Endodermal cell (in vitro differentiated cells): Measurements from ENCODE around the gene PPFIA3. TPM values are rescaled to one million over a fixed set of nuclear protein-coding genes. Genes with fewer than 3 reads are reported as not detected.
A peak's percentile ranks its signal among the peaks of the same experiment; 100 is the strongest.

Experiments used
- DNase-seq: peaks from one replicate; pipeline ENCODE4 v3.0.0-alpha.2; 2017
- H3K27ac ChIP-seq: 2 replicates; pipeline ENCODE4 v1.5.1; 2013; ENCODE audit warnings: mild to moderate bottlenecking, low read depth, low read length, moderate library complexity
- H3K27me3 ChIP-seq: 2 replicates; pipeline ENCODE4 v1.6.1; 2013; ENCODE audit warnings: mild to moderate bottlenecking, low read length, moderate library complexity; ENCODE audit not compliant: insufficient read depth, control insufficient read depth, poor library complexity, severe bottlenecking
- H3K36me3 ChIP-seq: 2 replicates; pipeline ENCODE4 v1.7.0; 2013; ENCODE audit warnings: mild to moderate bottlenecking, low read length, moderate library complexity; ENCODE audit not compliant: control insufficient read depth, insufficient read depth
- H3K4me1 ChIP-seq: one replicate; pipeline ENCODE4 v1.7.0; 2013; ENCODE audit warnings: low read length; ENCODE audit not compliant: control insufficient read depth, insufficient read depth
- H3K4me3 ChIP-seq: 2 replicates; pipeline ENCODE4 v1.5.1; 2013; ENCODE audit warnings: mild to moderate bottlenecking, low read length, moderate library complexity
- H3K9ac ChIP-seq: 2 replicates; pipeline ENCODE4 v1.6.1; 2013; ENCODE audit warnings: mild to moderate bottlenecking, low read length, moderate library complexity; ENCODE audit not compliant: poor library complexity, severe bottlenecking; ENCODE audit errors: extremely low read depth
- H3K9me3 ChIP-seq: 2 replicates; pipeline ENCODE4 v1.6.1; 2013; ENCODE audit warnings: mild to moderate bottlenecking, low read length, moderate library complexity; ENCODE audit not compliant: control insufficient read depth
- H3K27ac Mint-ChIP-seq: 2 replicates; pipeline ENCODE4 v1.8.0; 2020; ENCODE audit warnings: mixed read lengths
- H3K27me3 Mint-ChIP-seq: 2 replicates; pipeline ENCODE4 v1.8.0; 2021; ENCODE audit warnings: mild to moderate bottlenecking, mixed read lengths; ENCODE audit not compliant: insufficient read depth
- H3K36me3 Mint-ChIP-seq: 2 replicates; pipeline ENCODE4 v1.8.0; 2020; ENCODE audit warnings: low read depth, mixed read lengths
- H3K4me1 Mint-ChIP-seq: 2 replicates; pipeline ENCODE4 v1.8.0; 2020; ENCODE audit warnings: mixed read lengths
- H3K4me3 Mint-ChIP-seq: 2 replicates; pipeline ENCODE4 v1.8.0; 2020; ENCODE audit warnings: mild to moderate bottlenecking, moderate library complexity, mixed read lengths
- H3K9me3 Mint-ChIP-seq: 2 replicates; pipeline ENCODE4 v1.8.0; 2020; ENCODE audit warnings: mild to moderate bottlenecking, mixed read lengths
- WGBS, 2 experiments: methylation state at CpG; one replicate each; pipeline versions ENCODE4 v1.1.5 to v1.1.7; 2013; ENCODE audit warnings: missing lambda C conversion rate in 2 of 2, mixed read lengths in 1 of 2; ENCODE audit not compliant: insufficient coverage in 1 of 2, insufficient read length in 1 of 2; 5-methylcytosine and 5-hydroxymethylcytosine counted together
- total RNA-seq, 2 donors: library from RNA; stranded (reverse); fragmentation: NEBNext Ultra II Directional in 1 of 2; extraction: Animal tissue kit (Norgen Biotek cat#: 25700) in 1 of 2; gene quantifications; 2 replicates in 1 of 2; 3 replicates in 1 of 2; pipeline ENCODE4 v1.2.1, GENCODE V29; 2021
- TF ChIP-seq, protein P1 (sequence below): fragments of 200-600 bp; sonication (generic); conservative IDR thresholded peaks from 2 replicates; pipeline ENCODE4 v1.5.0; 2021; ENCODE audit warnings: antibody characterized with exemption, mild to moderate bottlenecking

PPFIA3 gene
- total RNA-seq, 2 donors from 2014 or later: 7.4 to 16.5 TPM

DNA sequence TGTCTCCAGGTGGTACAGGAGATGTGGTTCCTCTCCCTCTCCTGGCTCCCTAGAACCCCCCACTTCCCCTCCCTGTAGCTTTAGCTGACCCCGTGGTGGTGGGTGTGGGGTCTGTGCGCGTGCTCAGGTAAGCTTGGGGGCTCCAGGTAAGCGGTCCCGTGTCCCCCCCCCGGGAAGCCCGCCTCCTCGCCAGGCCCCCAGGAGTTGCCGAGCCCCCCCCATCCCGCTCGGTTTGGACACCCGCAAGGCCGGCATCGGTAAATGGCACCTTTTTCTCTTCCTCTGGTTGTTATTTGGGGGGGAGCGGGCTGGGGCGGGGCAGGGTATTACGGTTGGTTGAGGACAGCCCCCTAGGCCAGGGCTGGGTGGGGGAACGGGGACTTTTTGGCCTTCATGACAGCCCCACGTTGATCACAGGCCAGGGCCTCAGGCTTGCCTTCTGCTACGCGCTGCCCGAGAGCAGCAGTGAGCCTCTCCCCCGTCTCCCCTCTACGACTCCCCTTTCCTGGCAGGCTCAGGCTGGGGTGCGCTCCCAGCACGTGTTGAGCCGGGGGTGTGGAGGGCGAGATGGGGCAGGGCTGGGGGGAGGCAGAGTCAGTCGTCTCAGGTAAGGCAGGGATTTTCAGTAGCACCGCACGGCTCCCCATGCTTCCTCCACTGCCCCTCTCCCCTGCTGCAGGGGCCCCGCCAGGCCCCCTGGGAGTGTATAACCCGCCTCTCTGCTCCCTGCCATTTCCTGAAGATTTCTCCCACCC, 15.8 kb upstream of the PPFIA3 start:
- H3K27me3 ChIP-seq: no peaks in the 10 kb centered on the region
- peak overlapping the region; percentile 73 for H3K27ac ChIP-seq
- H3K9ac ChIP-seq: no peak overlapping the region
- no peaks in the 10 kb centered on the region for H3K9me3 ChIP-seq
- H3K36me3 Mint-ChIP-seq: peaks cover 70% of the 10 kb centered on the region
- H3K4me1 ChIP-seq: no peaks in the 10 kb centered on the region
- no peak overlapping the region for H3K4me3 Mint-ChIP-seq
- no peaks in the 10 kb centered on the region for H3K27me3 Mint-ChIP-seq
- peaks cover 89% of the 10 kb centered on the region for H3K36me3 ChIP-seq
- WGBS, 2 experiments: 92 to 98% methylated on average over 8 to 32 of the region's 33 CpGs
- no peak for DNase-seq
- no peak overlapping the region for H3K27ac Mint-ChIP-seq
- H3K9me3 Mint-ChIP-seq: no peaks in the 10 kb centered on the region
- no peak overlapping the region for H3K4me3 ChIP-seq
- TF ChIP-seq, protein P1, sequence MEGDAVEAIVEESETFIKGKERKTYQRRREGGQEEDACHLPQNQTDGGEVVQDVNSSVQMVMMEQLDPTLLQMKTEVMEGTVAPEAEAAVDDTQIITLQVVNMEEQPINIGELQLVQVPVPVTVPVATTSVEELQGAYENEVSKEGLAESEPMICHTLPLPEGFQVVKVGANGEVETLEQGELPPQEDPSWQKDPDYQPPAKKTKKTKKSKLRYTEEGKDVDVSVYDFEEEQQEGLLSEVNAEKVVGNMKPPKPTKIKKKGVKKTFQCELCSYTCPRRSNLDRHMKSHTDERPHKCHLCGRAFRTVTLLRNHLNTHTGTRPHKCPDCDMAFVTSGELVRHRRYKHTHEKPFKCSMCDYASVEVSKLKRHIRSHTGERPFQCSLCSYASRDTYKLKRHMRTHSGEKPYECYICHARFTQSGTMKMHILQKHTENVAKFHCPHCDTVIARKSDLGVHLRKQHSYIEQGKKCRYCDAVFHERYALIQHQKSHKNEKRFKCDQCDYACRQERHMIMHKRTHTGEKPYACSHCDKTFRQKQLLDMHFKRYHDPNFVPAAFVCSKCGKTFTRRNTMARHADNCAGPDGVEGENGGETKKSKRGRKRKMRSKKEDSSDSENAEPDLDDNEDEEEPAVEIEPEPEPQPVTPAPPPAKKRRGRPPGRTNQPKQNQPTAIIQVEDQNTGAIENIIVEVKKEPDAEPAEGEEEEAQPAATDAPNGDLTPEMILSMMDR: no peak
- peaks cover 2% of the 10 kb centered on the region for H3K4me1 Mint-ChIP-seq

DNA sequence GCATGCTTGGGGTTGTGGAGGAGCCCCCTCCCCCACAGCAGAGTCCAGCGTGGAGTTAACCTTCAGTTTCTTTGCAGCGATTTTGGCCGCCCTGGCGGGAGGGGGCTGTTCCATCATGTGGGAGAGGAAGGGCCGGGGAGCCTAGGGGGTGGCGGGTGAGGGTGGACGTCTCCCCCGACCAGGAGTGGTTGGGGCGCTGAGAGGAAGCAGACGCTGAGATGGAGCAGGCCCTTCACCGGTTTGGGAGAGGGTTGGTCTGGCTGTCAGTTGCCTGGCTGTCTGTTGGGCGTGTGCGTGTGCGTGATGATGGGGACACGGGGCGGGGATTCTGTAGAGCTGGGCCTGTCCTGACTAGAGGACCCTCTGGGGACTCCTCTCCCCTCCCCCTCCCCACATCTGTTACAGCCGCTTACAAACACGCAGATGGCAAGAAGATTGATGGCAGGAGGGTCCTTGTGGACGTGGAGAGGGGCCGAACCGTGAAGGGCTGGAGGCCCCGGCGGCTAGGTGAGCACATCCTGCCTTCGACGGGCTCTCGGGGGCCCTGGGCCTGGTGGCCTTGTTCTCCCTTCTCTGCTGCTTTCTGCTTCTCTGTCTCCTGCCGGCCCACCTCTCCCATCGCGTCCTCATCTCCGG, 15.0 kb upstream of the PPFIA3 start:
- WGBS, 2 experiments: 92 to 95% methylated on average over 15 to 30 of the region's 30 CpGs
- Mint-ChIP-seq H3K27ac (no peak overlapping the region), H3K36me3 (peaks cover 70% of the 10 kb centered on the region), H3K9me3 (no peaks in the 10 kb centered on the region), H3K4me3 (no peak overlapping the region), H3K27me3 (no peaks in the 10 kb centered on the region), H3K4me1 (peaks cover 2% of the 10 kb centered on the region)
- Histone ChIP-seq H3K27ac (peak overlapping the region; percentile 73), H3K4me3 (no peak overlapping the region), H3K27me3 (no peaks in the 10 kb centered on the region), H3K9me3 (no peaks in the 10 kb centered on the region), H3K36me3 (peaks cover 89% of the 10 kb centered on the region), H3K4me1 (no peaks in the 10 kb centered on the region), H3K9ac (no peak overlapping the region)
- TF ChIP-seq, protein P1: no peak
- DNase-seq: no peak

DNA sequence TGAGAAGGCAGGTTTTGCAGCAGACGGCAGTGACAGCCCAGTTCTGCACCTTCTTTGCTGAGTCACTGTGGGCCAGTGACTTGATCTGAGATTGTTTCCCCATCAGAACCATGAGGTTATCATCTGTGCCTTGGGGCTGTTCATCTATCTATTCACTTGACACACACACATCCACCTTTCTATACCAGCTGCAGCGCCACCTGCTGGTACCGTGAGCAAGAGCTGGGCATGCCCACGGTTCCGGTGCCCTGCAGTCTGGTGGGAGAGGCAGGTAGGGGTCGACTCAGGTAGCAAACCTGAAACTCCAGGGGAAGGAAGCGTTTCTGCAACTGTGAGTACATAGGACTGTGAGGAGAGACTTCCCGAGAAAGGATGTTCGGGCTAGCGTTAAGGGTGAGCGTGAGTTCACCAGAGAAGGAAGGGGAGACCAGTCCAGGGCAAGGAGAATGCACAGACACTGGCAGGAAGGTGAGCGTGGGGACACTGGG, 12.7 kb upstream of the PPFIA3 start:
- no peaks in the 10 kb centered on the region for H3K9me3 ChIP-seq
- peak overlapping the region; percentile 84 for H3K27ac Mint-ChIP-seq
- no peak overlapping the region for H3K4me3 Mint-ChIP-seq
- no peaks in the 10 kb centered on the region for H3K4me1 ChIP-seq
- peaks cover 76% of the 10 kb centered on the region for H3K36me3 ChIP-seq
- H3K9ac ChIP-seq: no peak overlapping the region
- H3K9me3 Mint-ChIP-seq: no peaks in the 10 kb centered on the region
- WGBS, 2 experiments: 76 to 80% methylated on average over 10 to 12 of the region's 12 CpGs
- H3K36me3 Mint-ChIP-seq: peaks cover 56% of the 10 kb centered on the region
- peaks cover 2% of the 10 kb centered on the region for H3K4me1 Mint-ChIP-seq
- DNase-seq: peak; percentile 92
- peak overlapping the region; percentile 44 for H3K27ac ChIP-seq
- TF ChIP-seq, protein P1: peak; percentile 93
- H3K4me3 ChIP-seq: no peak overlapping the region
- no peaks in the 10 kb centered on the region for H3K27me3 ChIP-seq
- no peaks in the 10 kb centered on the region for H3K27me3 Mint-ChIP-seq
